ENCODE data around the gene PCSK6. TPM values are rescaled to one million over a fixed set of nuclear protein-coding genes. Genes with fewer than 3 reads are reported as not detected.
"Not testable (repeated sequence)": the region's sequence is repeated elsewhere in the genome, so short reads cannot be mapped to it uniquely, and the experiment has no call there.

PCSK6 gene
- total RNA-seq, 1 experiment from 2014 or later = 26.3 TPM

GRCh38 chr15:101378171-101378755 is 111.2 kb downstream of the PCSK6 start:
- intact Hi-C loops (cut with micrococcal nuclease; ENCODE audit: unreplicated experiment) = no loop called here
- no peaks in the 10 kb centered on the region for H3K27me3 ChIP-seq (ENCODE audit: insufficient read depth, low read depth)
- POLR2A ChIA-PET (ENCODE audit: unreplicated experiment) = interaction anchor here (0.5 kb wide), 1 partner anchor 85 kb away, joined by 3 read pairs; no protein-coding TSS in a partner anchor

GRCh38 chr15:101376615-101377395 is 112.7 kb downstream of the PCSK6 start:
- no peak for TF ChIP-seq CTCF (conservative IDR thresholded peaks at IDR 0.05)
- no peak for TF ChIP-seq EZH2 (IDR thresholded peaks at IDR 0.05; ENCODE audit: low read depth)
- no peaks in the 10 kb centered on the region; the same call in 1 of the 2 replicates for H4K20me1 ChIP-seq (ENCODE audit: insufficient read depth)
- ChIA-PET POLR2A (ENCODE audit: unreplicated experiment) (no interaction called here), CTCF (no interaction called here)
- no peak overlapping the region for H3K27ac ChIP-seq
- no peak overlapping the region for H3K4me3 ChIP-seq
- H3K9me2 ChIP-seq (ENCODE audit: insufficient read depth) = no peaks in the 10 kb centered on the region
- H3K36me3 ChIP-seq (ENCODE audit: low read depth) = no peaks in the 10 kb centered on the region
- H3K4me1 ChIP-seq (replicated peaks; ENCODE audit: insufficient read depth) = no peaks in the 10 kb centered on the region
- no peak overlapping the region for H3K4me2 ChIP-seq
- BruUV-seq (replicated peaks) = no TSS peak
- H3K79me2 ChIP-seq (ENCODE audit: low read depth) = no peaks in the 10 kb centered on the region
- H3F3A ChIP-seq (ENCODE audit: insufficient read depth, low read depth) = no peaks in the 10 kb centered on the region
- no peak for DNase-seq
- intact Hi-C loops (cut with micrococcal nuclease; ENCODE audit: unreplicated experiment) = no loop called here
- H3K9me3 ChIP-seq (ENCODE audit: insufficient read depth, low read depth) = no peaks in the 10 kb centered on the region
- H3K27me3 ChIP-seq (ENCODE audit: insufficient read depth, low read depth) = no peaks in the 10 kb centered on the region
- no peak overlapping the region for H2AFZ ChIP-seq

More at GRCh38 chr15:101378171-101378755, 111.2 kb downstream of the PCSK6 start:
- Histone ChIP-seq H3F3A (ENCODE audit: insufficient read depth, low read depth) (no peaks in the 10 kb centered on the region), H4K20me1 (ENCODE audit: insufficient read depth) (no peaks in the 10 kb centered on the region; the same call in 1 of the 2 replicates), H3K4me2 (no peak overlapping the region), H3K9me2 (ENCODE audit: insufficient read depth) (no peaks in the 10 kb centered on the region), H3K27ac (no peak overlapping the region), H3K36me3 (ENCODE audit: low read depth) (no peaks in the 10 kb centered on the region), H3K79me2 (ENCODE audit: low read depth) (no peaks in the 10 kb centered on the region), H2AFZ (no peak overlapping the region), H3K4me1 (replicated peaks; ENCODE audit: insufficient read depth) (no peaks in the 10 kb centered on the region), H3K4me3 (no peak overlapping the region), H3K9me3 (ENCODE audit: insufficient read depth, low read depth) (no peaks in the 10 kb centered on the region)
- no peak for DNase-seq
- TF ChIP-seq EZH2 (IDR thresholded peaks at IDR 0.05; ENCODE audit: low read depth) (no peak), CTCF (conservative IDR thresholded peaks at IDR 0.05) (no peak)
- BruUV-seq (replicated peaks) = no TSS peak
- CTCF ChIA-PET = no interaction called here

GRCh38 chr15:101375006-101375405 is 114.5 kb downstream of the PCSK6 start:
- H3F3A ChIP-seq (ENCODE audit: insufficient read depth, low read depth); BruUV-seq (replicated peaks); H2AFZ ChIP-seq; H3K9me3 ChIP-seq (ENCODE audit: insufficient read depth, low read depth); intact Hi-C loops (cut with micrococcal nuclease; ENCODE audit: unreplicated experiment); H3K4me1 ChIP-seq (replicated peaks; ENCODE audit: insufficient read depth); H3K79me2 ChIP-seq (ENCODE audit: low read depth); H3K4me2 ChIP-seq; H3K9me2 ChIP-seq (ENCODE audit: insufficient read depth); CTCF ChIA-PET; H3K27ac ChIP-seq; H3K36me3 ChIP-seq (ENCODE audit: low read depth); DNase-seq; H3K4me3 ChIP-seq; H3K27me3 ChIP-seq (ENCODE audit: insufficient read depth, low read depth); H4K20me1 ChIP-seq (ENCODE audit: insufficient read depth): not testable (repeated sequence)
- POLR2A ChIA-PET (ENCODE audit: unreplicated experiment) = interaction anchor here (0.6 kb wide), 1 partner anchor 13 kb away, joined by 3 read pairs; no protein-coding TSS in a partner anchor
